ENCODE data around the gene BEST2.
A peak's percentile ranks its signal among the peaks of the same experiment; 100 is the strongest.
"Not testable (repeated sequence)": the region's sequence is repeated elsewhere in the genome, so short reads cannot be mapped to it uniquely, and the experiment has no call there.

Gene BEST2

DNA sequence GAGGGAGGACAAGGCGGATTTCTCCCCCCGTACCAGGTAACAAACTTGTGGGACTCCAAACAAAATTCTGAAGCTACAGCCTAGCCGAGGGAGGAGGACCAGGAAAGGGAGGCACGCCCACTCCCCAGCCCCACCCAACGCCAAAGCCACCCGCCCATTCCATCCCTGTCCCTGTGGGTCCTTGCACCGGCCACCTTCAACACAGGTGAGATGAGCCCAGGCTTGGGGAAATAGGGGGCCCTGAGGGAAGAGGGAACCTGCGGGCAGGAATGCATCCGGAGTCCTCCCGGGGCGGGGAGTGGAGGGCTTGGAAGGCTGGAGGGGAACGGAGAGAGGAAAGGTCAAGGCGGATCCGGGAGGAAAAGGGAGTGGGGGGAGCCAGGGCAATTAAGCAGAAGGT lies at the start of gene BEST2:
TSS of gene BEST2 (plus strand) at position 157 of the 400 bp plus-strand sequence. CDS start 802 bp downstream, outside the sequence.
- Mint-ChIP-seq H3K27me3 (peaks cover 48% of the 10 kb centered on the region), H3K27ac (no peak within 1 kb of the TSS), H3K9me3 (peaks cover 12% of the 10 kb centered on the region), H3K4me1 (ENCODE audit: low read depth) (no peaks in the 10 kb centered on the region), H3K4me3 (no peak within 1 kb of the TSS), H3K36me3 (ENCODE audit: low read depth) (peaks cover 19% of the 10 kb centered on the region)
- intact Hi-C loops (cut with micrococcal nuclease): no loop called here

DNA sequence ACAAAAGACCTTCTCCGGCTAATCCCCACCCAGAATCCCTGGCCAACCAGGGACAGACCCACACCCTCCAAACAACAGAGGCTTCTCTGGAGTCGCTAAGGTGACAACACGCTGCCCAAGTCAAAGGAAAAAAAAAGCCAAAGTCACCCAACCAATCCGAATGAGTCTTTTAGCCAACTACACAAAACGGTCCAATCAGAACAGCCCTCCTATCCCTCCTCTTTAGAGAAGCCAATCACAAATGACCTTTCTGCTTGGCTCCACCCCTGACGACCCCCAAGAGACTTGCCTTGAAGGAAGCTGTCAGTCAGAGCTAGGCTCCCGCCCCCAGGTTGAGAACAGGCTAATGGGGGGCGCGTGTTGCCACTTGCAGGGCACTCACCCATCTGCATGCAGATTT lies 48.5 kb upstream of the BEST2 start:
- Mint-ChIP-seq H3K9me3 (no peaks in the 10 kb centered on the region), H3K27ac (no peak overlapping the region), H3K4me3 (no peak overlapping the region), H3K36me3 (ENCODE audit: low read depth) (peaks cover 98% of the 10 kb centered on the region), H3K27me3 (no peaks in the 10 kb centered on the region), H3K4me1 (ENCODE audit: low read depth) (peaks cover 9% of the 10 kb centered on the region)
- intact Hi-C loops (cut with micrococcal nuclease): no loop called here

DNA sequence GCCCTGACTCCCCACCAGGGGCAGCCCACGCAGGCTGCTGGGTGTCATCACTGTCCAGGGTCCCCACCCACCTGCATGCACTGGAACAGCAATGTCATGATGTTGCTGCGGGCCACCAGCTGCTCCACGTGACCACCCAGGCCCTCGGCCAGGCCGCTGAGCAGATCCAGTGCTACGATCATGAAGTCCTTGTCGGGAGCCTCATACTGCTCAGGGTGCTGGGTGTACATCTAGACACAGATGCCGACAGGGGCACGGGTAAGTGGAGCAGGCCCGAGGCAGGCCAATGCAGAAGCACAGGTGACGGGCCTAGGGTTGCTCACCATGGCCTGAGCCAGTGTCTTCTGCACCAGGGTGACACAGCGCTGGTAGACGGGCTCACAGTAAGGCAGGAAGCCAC lies 46.4 kb upstream of the BEST2 start:
- H3K36me3 Mint-ChIP-seq (ENCODE audit: low read depth): peaks cover 100% of the 10 kb centered on the region
- intact Hi-C loops (cut with micrococcal nuclease): no loop called here
- no peaks in the 10 kb centered on the region for H3K9me3 Mint-ChIP-seq
- no peaks in the 10 kb centered on the region for H3K4me1 Mint-ChIP-seq (ENCODE audit: low read depth)
- no peaks in the 10 kb centered on the region for H3K27me3 Mint-ChIP-seq
- no peak overlapping the region for H3K4me3 Mint-ChIP-seq
- no peak overlapping the region for H3K27ac Mint-ChIP-seq

DNA sequence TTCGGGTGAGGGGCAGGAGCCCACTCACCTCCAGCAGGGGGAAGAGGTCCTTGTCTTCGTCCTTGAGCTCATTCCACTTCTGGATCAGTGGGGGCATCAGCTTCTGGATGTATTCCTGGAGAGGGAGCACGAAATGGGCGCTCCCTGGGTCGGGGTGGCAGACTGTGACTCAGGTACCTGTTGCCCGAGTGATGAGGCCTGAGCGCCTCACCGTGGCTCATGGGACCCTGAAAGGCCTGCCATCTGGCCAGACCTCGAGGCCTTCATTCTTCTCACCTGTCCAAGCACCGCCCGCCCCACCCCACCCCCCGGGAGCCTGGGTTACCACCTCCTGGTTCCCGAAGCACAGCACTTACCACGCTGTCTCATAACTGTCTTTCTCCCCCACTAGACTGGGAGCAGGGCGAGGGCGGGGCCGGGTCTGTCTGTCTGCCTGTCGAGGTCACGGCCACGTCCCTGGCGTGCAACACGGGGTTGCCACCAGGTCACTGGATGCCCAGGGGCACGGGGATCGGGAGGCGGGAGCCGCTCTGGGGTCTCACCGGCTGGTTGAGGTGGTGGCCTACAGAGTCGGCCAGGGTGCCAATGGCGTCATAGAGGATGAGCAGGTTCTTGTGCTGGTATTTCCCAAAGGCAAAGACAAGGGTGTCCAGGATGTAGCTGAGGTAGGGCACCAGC lies 45.8 kb upstream of the BEST2 start:
- Mint-ChIP-seq H3K36me3 (ENCODE audit: low read depth) (peaks cover 100% of the 10 kb centered on the region), H3K4me3 (no peak overlapping the region), H3K27me3 (no peaks in the 10 kb centered on the region), H3K27ac (no peak overlapping the region), H3K4me1 (ENCODE audit: low read depth) (no peaks in the 10 kb centered on the region), H3K9me3 (no peaks in the 10 kb centered on the region)
- intact Hi-C loops (cut with micrococcal nuclease): no loop called here

DNA sequence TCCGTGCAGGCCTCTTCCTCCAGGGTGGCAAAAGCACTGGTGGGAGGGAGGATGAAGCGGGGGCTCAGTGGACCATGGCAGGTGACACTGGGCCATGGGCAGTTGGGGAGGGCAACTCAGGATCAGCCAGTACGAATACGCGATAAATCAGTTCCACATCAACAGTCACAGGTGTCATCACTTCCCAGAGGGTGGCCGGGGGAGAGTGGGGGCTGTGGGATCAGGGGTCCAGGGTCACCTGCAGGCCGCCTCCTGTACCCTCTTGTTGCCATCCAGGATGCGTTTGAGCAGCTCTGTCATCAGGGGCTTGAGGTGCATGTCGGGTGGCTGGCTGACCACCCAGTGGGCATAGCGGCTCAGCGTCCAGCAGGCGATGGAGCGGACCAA lies 45.3 kb upstream of the BEST2 start:
- Mint-ChIP-seq H3K27ac (no peak overlapping the region), H3K36me3 (ENCODE audit: low read depth) (peaks cover 100% of the 10 kb centered on the region), H3K4me1 (ENCODE audit: low read depth) (no peaks in the 10 kb centered on the region), H3K4me3 (no peak overlapping the region), H3K9me3 (no peaks in the 10 kb centered on the region), H3K27me3 (no peaks in the 10 kb centered on the region)
- intact Hi-C loops (cut with micrococcal nuclease): no loop called here

DNA sequence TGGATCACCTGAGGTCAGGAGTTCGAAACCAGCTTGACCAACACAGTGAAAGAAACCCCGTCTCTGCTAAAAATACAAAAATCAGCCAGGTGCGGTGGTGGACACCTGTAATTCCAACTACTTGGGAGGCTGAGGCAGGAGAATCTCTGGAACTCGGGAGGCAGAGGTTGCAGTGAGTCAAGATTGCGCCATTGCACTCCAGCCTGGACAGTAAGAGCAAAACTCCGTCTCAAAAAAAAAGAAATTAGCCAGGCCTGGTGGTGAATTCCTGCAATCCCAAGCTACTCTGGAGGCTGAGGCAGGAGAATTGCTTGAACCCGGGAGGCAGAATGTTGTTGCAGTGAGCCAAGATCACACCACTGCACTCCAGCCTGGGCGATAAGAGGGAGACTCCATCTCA lies 43.0 kb upstream of the BEST2 start:
- no peaks in the 10 kb centered on the region for H3K9me3 Mint-ChIP-seq
- intact Hi-C loops (cut with micrococcal nuclease): no loop called here
- peaks cover 98% of the 10 kb centered on the region for H3K36me3 Mint-ChIP-seq (ENCODE audit: low read depth)
- H3K4me1 Mint-ChIP-seq (ENCODE audit: low read depth): no peaks in the 10 kb centered on the region
- no peak overlapping the region for H3K27ac Mint-ChIP-seq
- H3K4me3 Mint-ChIP-seq: no peak overlapping the region
- H3K27me3 Mint-ChIP-seq: no peaks in the 10 kb centered on the region

DNA sequence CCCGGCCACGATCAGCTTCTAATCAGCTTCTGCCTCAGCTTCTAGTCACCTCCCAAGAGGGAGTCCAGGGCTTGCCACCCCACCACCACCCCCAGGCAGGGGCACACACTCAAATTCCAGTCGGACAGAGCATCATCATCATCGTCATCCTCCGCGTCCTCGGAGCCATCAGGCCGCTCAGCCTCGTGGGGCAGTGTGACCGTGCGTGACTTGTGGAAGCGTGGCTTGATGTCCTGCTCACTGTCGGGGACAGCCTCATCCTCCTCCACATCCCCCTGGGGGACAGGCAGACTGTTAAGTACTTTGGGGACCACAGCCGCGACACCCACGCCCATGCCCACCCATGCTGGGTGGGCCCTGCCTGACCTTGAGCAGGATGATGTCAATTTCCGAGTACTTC lies 40.4 kb upstream of the BEST2 start:
- no peak overlapping the region for H3K27ac Mint-ChIP-seq
- no peaks in the 10 kb centered on the region for H3K9me3 Mint-ChIP-seq
- H3K4me3 Mint-ChIP-seq: no peak overlapping the region
- H3K4me1 Mint-ChIP-seq (ENCODE audit: low read depth): no peaks in the 10 kb centered on the region
- intact Hi-C loops (cut with micrococcal nuclease): no loop called here
- H3K27me3 Mint-ChIP-seq: no peaks in the 10 kb centered on the region
- H3K36me3 Mint-ChIP-seq (ENCODE audit: low read depth): peaks cover 98% of the 10 kb centered on the region

DNA sequence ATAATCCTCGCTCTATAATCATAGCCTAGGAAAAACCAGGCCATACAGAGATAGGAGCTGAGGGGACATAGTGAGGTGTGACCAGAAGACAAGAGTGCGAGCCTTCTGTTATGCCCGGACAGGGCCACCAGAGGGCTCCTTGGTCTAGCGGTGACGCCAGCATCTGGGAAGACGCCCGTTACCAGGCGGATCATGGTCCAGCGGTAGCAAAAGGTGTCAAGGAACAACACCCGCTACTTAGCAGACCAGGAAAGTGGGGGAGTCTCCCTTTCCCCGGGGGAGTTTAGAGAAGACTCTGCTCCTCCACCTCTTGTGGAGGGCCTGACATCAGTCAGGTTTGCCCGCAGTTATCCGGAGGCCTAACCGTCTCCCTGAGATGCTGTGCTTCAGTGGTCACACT lies 39.5 kb upstream of the BEST2 start:
- H3K9me3 Mint-ChIP-seq; H3K4me1 Mint-ChIP-seq (ENCODE audit: low read depth); intact Hi-C loops (cut with micrococcal nuclease); H3K27me3 Mint-ChIP-seq; H3K27ac Mint-ChIP-seq; H3K4me3 Mint-ChIP-seq: not testable (repeated sequence)
- peaks cover 98% of the 10 kb centered on the region for H3K36me3 Mint-ChIP-seq (ENCODE audit: low read depth)

DNA sequence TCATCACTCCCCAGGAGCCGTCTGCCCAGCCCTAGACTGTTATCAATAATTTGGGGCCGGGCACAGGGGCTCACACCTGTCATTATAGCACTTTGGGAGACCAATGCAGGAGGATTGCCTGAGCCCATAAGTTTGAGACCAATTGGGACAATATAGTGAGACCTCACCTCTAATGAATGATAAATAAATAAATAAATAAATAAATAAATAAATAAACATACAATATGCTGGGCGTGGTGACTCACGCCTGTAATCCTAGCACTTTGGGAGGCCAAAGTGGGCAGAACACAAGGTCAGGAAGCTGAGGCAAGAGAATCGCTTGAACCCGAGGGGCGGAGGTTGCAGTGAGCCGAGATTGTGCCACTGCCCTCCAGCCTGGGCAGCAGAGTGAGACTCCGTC lies 38.3 kb upstream of the BEST2 start:
- H3K4me1 Mint-ChIP-seq (ENCODE audit: low read depth); intact Hi-C loops (cut with micrococcal nuclease); H3K27me3 Mint-ChIP-seq; H3K4me3 Mint-ChIP-seq; H3K27ac Mint-ChIP-seq; H3K9me3 Mint-ChIP-seq: not testable (repeated sequence)
- H3K36me3 Mint-ChIP-seq (ENCODE audit: low read depth): peaks cover 95% of the 10 kb centered on the region

DNA sequence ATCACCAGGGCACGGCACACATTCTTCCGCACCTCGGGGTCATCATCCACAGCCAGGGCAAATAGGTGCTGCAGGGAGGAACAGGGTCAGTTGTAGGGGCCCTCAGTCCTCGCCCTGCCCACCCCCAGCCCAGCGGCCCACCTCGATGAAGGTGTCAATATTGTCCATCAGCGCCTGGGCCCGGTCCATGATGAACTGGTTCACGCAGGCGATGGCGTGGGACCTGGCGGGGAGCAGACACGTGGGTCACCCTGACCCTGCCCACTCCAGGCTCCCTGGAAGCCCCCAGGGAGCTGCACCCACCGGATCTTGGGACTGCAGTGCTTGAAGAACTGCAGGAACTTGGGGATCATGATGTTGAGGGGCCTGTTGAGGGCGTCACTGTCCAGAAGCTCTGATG lies 36.5 kb upstream of the BEST2 start:
- no peak overlapping the region for H3K27ac Mint-ChIP-seq

DNA sequence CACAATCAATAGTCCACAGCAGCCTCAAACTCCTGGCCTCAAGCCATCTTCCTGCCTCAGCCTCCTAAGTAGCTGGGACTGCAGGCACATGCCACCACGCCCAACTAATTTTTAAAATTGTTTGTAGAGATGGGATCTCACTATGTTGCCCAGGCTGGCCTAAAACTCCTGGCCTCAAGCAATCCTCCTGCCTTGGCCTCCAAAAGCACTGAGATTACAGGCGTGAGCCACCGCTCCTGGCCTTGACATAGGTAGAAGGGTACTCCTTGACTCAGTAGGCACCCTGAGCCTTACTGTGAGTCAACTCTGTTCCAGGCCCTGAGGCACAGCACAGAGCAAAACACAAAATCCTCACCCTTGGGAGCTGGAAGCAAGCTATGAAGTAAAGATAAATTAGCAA lies 35.7 kb upstream of the BEST2 start:
- Mint-ChIP-seq H3K36me3 (ENCODE audit: low read depth) (peaks cover 86% of the 10 kb centered on the region), H3K27me3 (no peaks in the 10 kb centered on the region), H3K4me3 (no peak overlapping the region), H3K9me3 (no peaks in the 10 kb centered on the region), H3K27ac (no peak overlapping the region), H3K4me1 (ENCODE audit: low read depth) (peaks cover 18% of the 10 kb centered on the region)
- intact Hi-C loops (cut with micrococcal nuclease): no loop called here

More for the DNA sequence above, 36.5 kb upstream of the BEST2 start:
- Mint-ChIP-seq H3K27me3 (no peaks in the 10 kb centered on the region), H3K4me1 (ENCODE audit: low read depth) (peaks cover 12% of the 10 kb centered on the region), H3K9me3 (no peaks in the 10 kb centered on the region), H3K4me3 (no peak overlapping the region), H3K36me3 (ENCODE audit: low read depth) (peaks cover 88% of the 10 kb centered on the region)
- intact Hi-C loops (cut with micrococcal nuclease): no loop called here

DNA sequence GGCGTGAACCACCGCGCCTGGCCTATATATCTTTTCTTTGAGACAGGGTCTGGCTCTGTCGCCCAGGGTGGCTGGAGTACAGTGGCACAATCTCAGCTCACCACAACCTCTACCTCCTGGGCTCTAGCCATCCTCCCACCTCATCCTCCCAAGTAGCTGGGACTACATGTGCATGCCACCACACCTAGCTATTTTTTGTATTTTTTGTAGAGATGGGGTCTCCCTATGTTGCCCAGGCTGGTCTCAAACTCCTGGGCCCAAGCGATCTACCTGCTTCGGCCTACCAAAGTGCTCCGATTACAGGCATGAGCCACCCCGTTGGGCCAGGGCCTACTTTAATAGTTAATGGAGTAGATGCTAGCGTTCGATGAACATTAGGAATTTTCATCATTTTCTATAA lies 31.3 kb upstream of the BEST2 start:
- Mint-ChIP-seq H3K27ac (peak overlapping the region; percentile 83), H3K36me3 (ENCODE audit: low read depth) (peaks cover 54% of the 10 kb centered on the region), H3K27me3 (no peaks in the 10 kb centered on the region), H3K4me3 (no peak overlapping the region), H3K9me3 (no peaks in the 10 kb centered on the region), H3K4me1 (ENCODE audit: low read depth) (peaks cover 50% of the 10 kb centered on the region)
- intact Hi-C loops (cut with micrococcal nuclease): no loop called here

DNA sequence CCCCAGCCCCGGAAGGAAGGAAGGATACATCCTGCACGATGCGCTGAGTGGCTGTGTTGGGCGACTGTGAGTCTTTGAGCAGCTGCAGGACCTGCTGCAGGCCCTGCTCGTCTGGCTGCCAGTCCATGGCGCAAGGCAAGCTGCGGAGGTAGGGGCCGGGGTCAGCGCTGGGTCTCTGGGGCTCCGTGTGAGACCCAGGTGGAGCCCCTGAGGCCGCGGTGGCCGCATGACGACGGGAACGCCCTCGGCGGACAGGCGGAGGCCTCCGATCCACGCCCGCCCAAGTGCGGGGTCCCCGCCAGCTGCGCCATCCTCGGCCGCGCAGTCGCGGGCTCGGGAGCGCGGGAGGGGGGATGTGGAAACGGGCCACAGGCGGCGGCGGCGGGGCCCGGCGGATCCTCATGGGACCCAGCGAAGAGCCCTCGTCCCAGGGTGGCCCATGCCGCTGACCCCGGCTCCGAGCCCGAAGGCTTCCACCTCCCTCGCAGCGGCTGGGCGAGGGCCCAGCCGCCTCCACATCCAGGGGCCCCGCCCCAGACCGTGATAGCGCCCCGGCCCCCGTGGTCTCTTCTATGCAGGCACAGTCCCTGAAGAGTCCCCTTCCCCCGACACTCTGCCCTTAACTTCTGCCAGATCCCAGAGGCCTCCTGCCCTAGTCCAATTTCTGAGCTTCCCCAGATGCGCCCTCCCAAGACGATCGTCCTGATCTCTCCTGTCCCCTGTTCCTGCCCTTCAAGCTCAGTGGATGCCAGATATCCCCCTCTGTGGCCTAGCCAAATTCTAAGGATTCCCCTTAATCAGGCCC lies 30.5 kb upstream of the BEST2 start:
- Mint-ChIP-seq H3K4me3 (peak overlapping the region; percentile 95), H3K36me3 (ENCODE audit: low read depth) (peaks cover 47% of the 10 kb centered on the region), H3K27ac (peak overlapping the region; percentile 83), H3K9me3 (no peaks in the 10 kb centered on the region), H3K27me3 (no peaks in the 10 kb centered on the region), H3K4me1 (ENCODE audit: low read depth) (peaks cover 50% of the 10 kb centered on the region)
- intact Hi-C loops (cut with micrococcal nuclease): no loop called here

DNA sequence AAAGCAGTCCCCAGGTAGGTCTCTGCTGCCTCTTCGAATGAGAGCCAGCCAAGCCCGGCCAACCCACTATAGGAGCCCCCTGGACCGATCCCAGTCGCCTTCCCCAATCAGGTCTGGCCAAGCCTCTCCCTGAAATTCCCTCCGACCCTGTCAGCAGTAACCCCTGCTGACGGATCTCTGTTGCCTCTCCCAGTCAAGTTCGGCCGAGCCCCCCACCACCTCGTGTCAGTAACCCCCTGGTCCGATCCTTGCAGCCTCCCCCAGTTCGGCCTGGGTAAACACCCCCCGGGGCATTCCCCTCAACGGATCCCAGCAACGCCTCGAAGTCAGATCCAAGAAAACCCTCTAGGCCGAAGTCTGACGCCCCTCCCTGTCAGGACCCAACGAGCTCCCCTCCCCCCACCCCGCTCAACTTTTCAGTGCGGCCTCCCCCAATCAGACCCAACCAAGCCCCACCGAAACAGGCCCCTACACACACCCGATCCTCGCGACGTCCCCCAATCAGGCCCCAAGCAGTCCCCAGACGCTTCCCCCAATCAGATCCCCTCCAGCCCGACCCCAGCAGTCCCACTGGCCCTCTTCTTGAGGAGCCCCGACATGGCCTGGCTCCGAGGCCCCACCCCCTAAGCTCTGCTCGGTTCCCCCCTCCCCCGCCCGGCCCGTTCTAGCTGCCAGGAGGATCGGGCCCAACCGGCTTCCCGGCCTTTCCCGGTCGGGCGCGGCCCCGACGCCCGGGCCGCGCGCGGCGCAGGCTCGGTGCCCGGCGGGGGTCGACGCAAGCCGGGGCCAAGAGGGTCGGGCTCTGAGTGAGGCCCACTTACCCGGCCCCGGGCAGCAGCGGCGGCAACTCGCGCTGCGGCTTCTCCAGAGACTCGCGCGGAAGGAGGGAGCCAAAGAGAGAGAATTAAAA lies 29.7 kb upstream of the BEST2 start:
- no peaks in the 10 kb centered on the region for H3K9me3 Mint-ChIP-seq
- H3K36me3 Mint-ChIP-seq (ENCODE audit: low read depth): peaks cover 45% of the 10 kb centered on the region
- H3K4me1 Mint-ChIP-seq (ENCODE audit: low read depth): peaks cover 50% of the 10 kb centered on the region
- H3K27me3 Mint-ChIP-seq: no peaks in the 10 kb centered on the region
- intact Hi-C loops (cut with micrococcal nuclease): loop anchor here (1.0 kb wide), 1 partner anchor 12 kb away; the partner anchor contains the start of gene TRIR
- peak overlapping the region; percentile 95 for H3K4me3 Mint-ChIP-seq
- peak overlapping the region; percentile 83 for H3K27ac Mint-ChIP-seq
